AML-193 (cell line): ENCODE results near the gene MIPOL1.
A peak's percentile ranks its signal among the peaks of the same experiment; 100 is the strongest.

Source experiments
- DNase-seq, 2 experiments: peaks; one replicate each; lab custom pipeline; 2025; lab: John Stamatoyannopoulos, UW

The MIPOL1 gene

GRCh38 chr14:37587131-37587803 lies 389.5 kb downstream of the MIPOL1 start:
- no peak for DNase-seq

GRCh38 chr14:37587881-37588666 lies 390.3 kb downstream of the MIPOL1 start:
- no peak for DNase-seq

DNA sequence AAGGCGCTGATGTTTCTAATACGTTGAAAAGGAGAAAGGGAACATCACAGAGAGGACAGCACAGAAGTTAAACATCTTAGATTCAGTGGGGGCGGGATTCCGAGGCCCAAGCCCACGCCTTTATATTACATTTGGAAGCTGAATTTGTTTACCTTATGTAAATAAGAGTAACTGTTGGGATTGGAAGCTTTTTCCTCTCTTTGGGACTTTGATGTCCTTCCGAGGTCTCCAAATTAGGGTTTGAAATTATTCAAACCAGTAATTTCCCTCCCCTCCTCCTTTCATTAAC lies 390.9 kb downstream of the MIPOL1 start:
- DNase-seq = no peak

- DNase-seq = no peak
These were observed 391.4 kb downstream of the MIPOL1 start for GRCh38 chr14:37588956-37589714.

GRCh38 chr14:37589715-37590427 lies 392.1 kb downstream of the MIPOL1 start:
- no peak for DNase-seq

DNA sequence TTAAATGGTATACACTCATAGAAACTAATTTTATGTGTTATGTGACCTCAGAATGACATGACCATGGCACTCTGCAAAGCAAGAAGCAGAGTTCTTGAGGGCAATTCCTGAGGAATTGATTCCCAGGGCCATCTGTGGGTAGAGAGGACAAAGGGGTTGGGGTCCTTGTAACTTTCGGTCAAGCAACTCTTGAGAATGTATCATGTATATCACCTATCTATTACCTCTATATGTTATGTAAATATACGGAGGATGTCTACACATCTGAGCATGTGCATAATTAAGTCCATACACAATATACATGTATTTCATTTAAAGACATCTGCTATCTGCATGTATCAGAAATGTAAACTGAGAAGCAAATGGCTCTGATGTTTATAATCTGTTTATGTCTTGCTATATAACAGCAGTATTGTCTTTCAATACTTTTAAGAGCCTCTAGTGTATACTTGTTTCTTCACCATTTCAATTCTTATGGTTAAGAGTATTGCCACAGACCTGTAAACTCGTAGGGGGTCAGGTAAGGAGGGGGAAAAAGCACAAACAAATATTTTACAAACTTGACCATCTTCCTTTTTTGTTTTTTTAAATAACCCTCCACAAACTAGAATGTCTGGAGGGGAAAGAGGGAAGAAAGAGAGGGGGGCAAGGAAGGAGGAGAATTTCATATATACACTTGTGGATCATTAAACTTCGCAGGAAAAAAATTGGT lies 392.8 kb downstream of the MIPOL1 start:
- no peak for DNase-seq

DNA sequence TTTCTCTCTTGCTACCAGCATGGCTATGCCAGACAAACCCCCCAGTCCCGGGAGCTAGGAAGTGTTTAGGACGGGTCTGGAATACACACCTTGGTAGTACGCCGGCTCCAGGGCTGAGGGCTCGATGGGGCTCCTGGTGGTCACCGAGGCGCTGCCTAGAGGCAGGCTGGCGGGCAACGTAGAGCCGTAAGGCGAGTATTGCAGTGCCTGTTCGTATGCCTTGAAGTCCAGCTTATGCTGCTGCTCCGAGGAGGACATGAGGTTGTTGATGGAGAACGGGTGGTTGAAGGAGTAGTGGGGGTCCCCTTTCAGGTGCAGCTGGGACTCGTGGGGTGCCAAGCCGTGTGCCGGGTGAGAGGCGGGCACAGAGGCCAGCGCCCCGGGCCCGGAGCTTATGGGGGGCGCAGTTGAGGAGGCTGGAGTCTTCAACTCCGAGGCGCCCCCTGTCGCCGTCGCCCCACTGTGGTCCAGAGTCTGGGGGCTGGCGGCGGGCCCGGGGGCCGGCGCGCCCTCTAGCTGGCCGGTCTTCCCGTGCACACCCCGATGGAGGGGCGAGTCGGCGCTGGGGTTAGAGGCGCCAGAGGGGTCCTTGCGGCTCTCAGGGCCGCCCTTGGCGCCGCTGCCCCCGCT lies 393.7 kb downstream of the MIPOL1 start:
- DNase-seq = no peak

GRCh38 chr14:37591941-37592481 lies 394.3 kb downstream of the MIPOL1 start:
- DNase-seq = no peak

GRCh38 chr14:37592482-37593408 lies 395.0 kb downstream of the MIPOL1 start:
- no peak for DNase-seq

GRCh38 chr14:37593511-37594237 lies 395.9 kb downstream of the MIPOL1 start:
- DNase-seq = no peak

- DNase-seq = peak; percentile 28 to 47
These were observed 396.7 kb downstream of the MIPOL1 start for GRCh38 chr14:37594238-37594970.

- no peak for DNase-seq
These were observed 397.5 kb downstream of the MIPOL1 start, which contains the start of the genes FOXA1 and TTC6 for GRCh38 chr14:37594971-37595808. Gene FOXA1 (minus strand): TSS chr14:37595249. CDS start chr14:37594972, 277 bp downstream. Gene TTC6 (plus strand): TSS chr14:37595629. CDS start chr14:37622065, 26,436 bp downstream.

DNA sequence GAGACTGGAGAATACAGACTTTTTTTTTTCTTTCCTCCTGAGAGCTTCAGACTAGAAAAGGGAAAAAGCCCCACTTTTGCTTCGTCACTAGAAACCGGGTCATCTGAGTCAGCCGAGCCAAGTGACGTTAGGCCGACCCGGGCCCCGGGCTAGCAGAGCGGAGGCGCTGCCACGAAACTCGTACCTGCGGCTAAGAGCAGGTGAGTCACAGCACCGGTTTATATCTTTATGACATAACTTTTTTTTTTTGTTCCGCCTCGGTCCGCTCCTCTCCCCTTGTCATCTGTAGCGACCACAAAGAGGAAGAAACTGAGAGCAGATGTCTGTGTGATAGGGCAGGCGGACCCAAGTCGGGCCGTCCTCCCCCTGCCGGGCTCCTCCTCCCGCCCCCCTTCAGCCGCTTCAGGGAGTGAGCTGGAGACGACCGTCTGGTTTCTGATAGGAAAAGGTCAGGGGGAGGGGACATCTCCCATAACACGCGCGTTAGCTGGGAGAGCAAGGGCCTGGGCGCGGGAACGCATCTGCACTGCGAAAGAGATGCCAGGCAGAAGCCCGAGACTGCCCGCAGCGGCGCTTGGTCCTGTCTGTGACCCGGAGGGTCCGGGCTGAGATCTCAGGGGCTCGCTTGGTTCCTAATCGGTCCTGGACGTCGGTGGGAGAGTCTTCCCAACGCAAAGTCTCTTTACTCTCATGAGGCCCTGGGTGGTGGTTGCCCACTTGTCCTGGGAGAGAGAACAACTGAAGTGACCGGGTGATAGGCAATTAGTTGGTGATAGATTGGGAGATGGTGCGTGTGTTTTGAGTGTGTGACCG lies 398.3 kb downstream of the MIPOL1 start:
- DNase-seq = peak in 1 of 2 experiments; percentile 0

- no peak for DNase-seq
These were observed 399.2 kb downstream of the MIPOL1 start for GRCh38 chr14:37596790-37597472.

DNA sequence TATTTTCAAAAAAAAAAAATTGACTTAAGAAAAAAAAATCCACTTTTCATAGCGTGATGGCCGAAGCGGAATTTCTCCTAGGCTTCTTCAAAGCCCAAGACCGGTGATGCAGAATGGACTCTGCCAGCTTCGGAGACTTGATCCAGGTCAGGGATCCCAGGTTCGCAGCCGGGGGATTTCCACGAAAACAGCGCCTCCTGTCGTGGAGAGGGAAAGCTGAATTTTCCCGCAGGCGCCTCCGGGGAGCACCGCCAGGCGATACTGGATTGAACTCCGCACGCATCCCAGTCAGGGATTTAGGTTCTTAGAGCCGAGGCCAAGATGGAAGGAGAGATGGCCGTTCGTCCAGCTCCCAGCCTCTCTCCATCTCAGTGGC lies 399.8 kb downstream of the MIPOL1 start:
- no peak for DNase-seq
